Naive thymus-derived CD4-positive, alpha-beta T cell (primary cell): ENCODE measurements around the gene LARP6. TPM values are rescaled to one million over a fixed set of nuclear protein-coding genes. Genes with fewer than 3 reads are reported as not detected.

Experiments used
- ATAC-seq: fragments of 150-1000 bp; cut with Tn5 transposase; 2 replicates; pipeline ENCODE4 v1.10.0; 2021; ENCODE audit warnings: mild to moderate bottlenecking, moderate library complexity
- CTCF ChIA-PET: fragments of 350-600 bp; sonication (Branson Sonifier 250); formaldehyde crosslinking; loops from one replicate; lab custom pipeline; 2021; ENCODE audit warnings: antibody characterized with exemption; lab: Charles Lee
- POLR2A ChIA-PET: fragments of 350-600 bp; sonication (Branson Sonifier 250); formaldehyde crosslinking; loops from one replicate; lab custom pipeline; 2021; ENCODE audit warnings: antibody characterized with exemption, inconsistent platforms; lab: Charles Lee
- DNase-seq, 9 donors: peaks; one replicate each; pipeline versions ENCODE4 v3.0.0 to v3.0.0-alpha.2; 2020 to 2022; ENCODE audit warnings: mixed read lengths in 1 of 9
- H3K27ac ChIP-seq: one replicate; pipeline ENCODE4 v1.7.0; 2013; ENCODE audit warnings: mild to moderate bottlenecking, low read depth, low read length, moderate library complexity
- H3K27me3 ChIP-seq, 2 donors: one replicate each; pipeline ENCODE4 v1.7.0; 2013; ENCODE audit warnings: low read length in 2 of 2, mild to moderate bottlenecking in 2 of 2, moderate library complexity in 2 of 2; ENCODE audit not compliant: control insufficient read depth in 2 of 2, insufficient read depth in 2 of 2
- H3K36me3 ChIP-seq, 3 experiments: 1 replicate in 2 of 3; 2 replicates in 1 of 3; pipeline ENCODE4 v1.7.0; 2013; ENCODE audit warnings: low read length in 3 of 3, mild to moderate bottlenecking in 3 of 3, moderate library complexity in 1 of 3; ENCODE audit not compliant: insufficient read depth in 3 of 3, control insufficient read depth in 2 of 3
- H3K4me1 ChIP-seq, 2 donors: one replicate each; pipeline ENCODE4 v1.7.0; 2013; ENCODE audit warnings: low read length in 2 of 2, mild to moderate bottlenecking in 2 of 2, moderate library complexity in 1 of 2; ENCODE audit not compliant: control insufficient read depth in 2 of 2, insufficient read depth in 2 of 2
- H3K4me3 ChIP-seq: 2 replicates; pipeline ENCODE4 v1.7.0; 2013; ENCODE audit warnings: mild to moderate bottlenecking, low read length
- H3K9me3 ChIP-seq, 3 experiments: 1 replicate in 2 of 3; 2 replicates in 1 of 3; pipeline ENCODE4 v1.7.0; 2013; ENCODE audit warnings: low read length in 3 of 3; ENCODE audit not compliant: control insufficient read depth in 2 of 3
- H3K27ac Mint-ChIP-seq, 9 donors: one replicate each; pipeline ENCODE4 v1.8.0; 2020 to 2022; ENCODE audit warnings: mixed read lengths in 9 of 9, mild to moderate bottlenecking in 8 of 9, moderate library complexity in 5 of 9, inconsistent platforms in 2 of 9
- H3K27me3 Mint-ChIP-seq, 5 donors: one replicate each; pipeline ENCODE4 v1.8.0; 2021 to 2022; ENCODE audit warnings: mixed read lengths in 5 of 5, mild to moderate bottlenecking in 1 of 5
- H3K36me3 Mint-ChIP-seq, 5 donors: one replicate each; pipeline ENCODE4 v1.8.0; 2020 to 2022; ENCODE audit warnings: mixed read lengths in 5 of 5, mild to moderate bottlenecking in 3 of 5, inconsistent platforms in 1 of 5
- H3K4me1 Mint-ChIP-seq, 7 donors: one replicate each; pipeline ENCODE4 v1.8.0; 2020 to 2022; ENCODE audit warnings: mixed read lengths in 7 of 7, mild to moderate bottlenecking in 3 of 7, inconsistent platforms in 1 of 7
- H3K4me3 Mint-ChIP-seq, 10 donors: one replicate each; pipeline ENCODE4 v1.8.0; 2020 to 2022; ENCODE audit warnings: mild to moderate bottlenecking in 10 of 10, mixed read lengths in 10 of 10, moderate library complexity in 6 of 10, inconsistent platforms in 2 of 10
- H3K9me3 Mint-ChIP-seq, 11 donors: one replicate each; pipeline ENCODE4 v1.8.0; 2020 to 2022; ENCODE audit warnings: mixed read lengths in 11 of 11, mild to moderate bottlenecking in 4 of 11, inconsistent platforms in 1 of 11, moderate library complexity in 1 of 11
- intact Hi-C, 2 donors: fragments of 100-400 bp; cut with micrococcal nuclease; formaldehyde crosslinking; loops; one replicate each; pipeline ENCODE4 v1.15.1; 2023
- polyA plus RNA-seq, 2 donors: library from polyadenylated mRNA; unstranded; fragments of 300-500 nt; fragmentation: Illumina TruSeq; gene quantifications; one replicate each; pipeline ENCODE4 v1.2.3, GENCODE V29; 2021
- total RNA-seq, 6 experiments: library from RNA in 5 of 6; stranded (reverse) in 5 of 6; gene quantifications; 1 replicate in 5 of 6; 2 replicates in 1 of 6; pipeline ENCODE4 v1.2.3 and lab custom pipeline; 2021 to 2026

The LARP6 gene
- total and polyA plus RNA-seq, 7 experiments from 2014 or later: 0.09 to 0.50 (median 0.10) TPM; not detected in 4

DNA sequence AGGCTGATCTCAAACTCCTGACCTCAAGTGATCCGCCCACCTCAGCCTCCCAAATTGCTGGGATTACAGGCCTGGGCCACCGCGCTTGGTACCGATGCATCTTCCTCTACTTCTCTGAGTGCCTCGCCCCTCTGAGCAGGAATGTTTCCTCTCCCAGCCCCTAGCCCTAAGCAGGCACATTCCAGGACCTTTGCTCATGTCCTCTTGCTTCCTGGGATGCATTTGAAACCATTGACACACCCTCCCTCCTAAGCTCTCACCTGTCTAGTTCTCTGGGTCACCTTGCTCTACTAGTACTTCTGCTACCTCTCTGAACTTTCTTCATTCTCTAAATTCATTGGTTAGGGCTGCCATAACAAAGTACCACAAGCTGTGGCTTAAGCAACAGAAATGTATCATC, 72.7 kb downstream of the LARP6 start:
- Histone ChIP-seq H3K9me3 (no peaks in the 10 kb centered on the region), H3K4me3 (no peak overlapping the region), H3K4me1 (no peaks in the 10 kb centered on the region), H3K36me3 (no peaks in the 10 kb centered on the region), H3K27me3 (no peaks in the 10 kb centered on the region), H3K27ac (no peak overlapping the region)
- H3K4me3 Mint-ChIP-seq: no peak overlapping the region
- DNase-seq (no peak), ATAC-seq (no peak)
- ChIA-PET CTCF (no interaction called here), POLR2A (no interaction called here)
- peaks cover 0 to 3% (median 0%) of the 10 kb centered on the region in 5 donors for H3K36me3 Mint-ChIP-seq
- H3K27me3 Mint-ChIP-seq: peaks cover 0 to 24% (median 16%) of the 10 kb centered on the region in 5 donors
- intact Hi-C loops: no loop called here
- peaks cover 0 to 3% (median 0%) of the 10 kb centered on the region in 7 donors for H3K4me1 Mint-ChIP-seq
- peaks cover 0 to 7% (median 0%) of the 10 kb centered on the region in 11 donors for H3K9me3 Mint-ChIP-seq
- no peak overlapping the region for H3K27ac Mint-ChIP-seq

Other genes with a start within 250 kb of the LARP6 start
- gene UACA, start 90.6 kb downstream of the LARP6 start, total RNA-seq: 1 to 10 TPM in 2 of 5 experiments, under 1 TPM in 3; 0.14 to 2.1 (median 0.46) TPM
- under 1 TPM in 1 of 2 donors, not detected in 1; 0.38 TPM for gene UACA, start 90.6 kb downstream of the LARP6 start, polyA plus RNA-seq
- gene THAP10, start 38.3 kb upstream of the LARP6 start, total RNA-seq: under 1 TPM in 1 of 5 experiments, not detected in 4; 0.24 TPM
- gene THAP10, start 38.3 kb upstream of the LARP6 start, polyA plus RNA-seq: not detected
- gene LRRC49, start 38.7 kb upstream of the LARP6 start, total RNA-seq: not detected
- not detected for gene LRRC49, start 38.7 kb upstream of the LARP6 start, polyA plus RNA-seq